ENCODE measurements around the gene ERC2.

The ERC2 gene

GRCh38 chr3:56052188-56052587, 416.1 kb downstream of the ERC2 start:
- DNase-seq (ENCODE audit: extremely low read depth, low read depth), result no peak
- H3K4me3 ChIP-seq (replicated peaks; ENCODE audit: low read depth, low read length), result no peak overlapping the region
- no peak for TF ChIP-seq CTCF (IDR thresholded peaks at IDR 0.05; ENCODE audit: low read depth, low read length, missing control alignments)

GRCh38 chr3:56051052-56051451, 417.2 kb downstream of the ERC2 start:
- TF ChIP-seq CTCF (IDR thresholded peaks at IDR 0.05; ENCODE audit: low read depth, low read length, missing control alignments), result no peak
- no peak overlapping the region for H3K4me3 ChIP-seq (replicated peaks; ENCODE audit: low read depth, low read length)
- no peak for DNase-seq (ENCODE audit: extremely low read depth, low read depth)

- H3K4me3 ChIP-seq (replicated peaks; ENCODE audit: low read depth, low read length), result no peak overlapping the region
- TF ChIP-seq CTCF (IDR thresholded peaks at IDR 0.05; ENCODE audit: low read depth, low read length, missing control alignments), result no peak
- no peak for DNase-seq (ENCODE audit: extremely low read depth, low read depth)
These were observed 419.3 kb downstream of the ERC2 start for GRCh38 chr3:56048946-56049345.

- no peak for DNase-seq (ENCODE audit: extremely low read depth, low read depth)
- no peak for TF ChIP-seq CTCF (IDR thresholded peaks at IDR 0.05; ENCODE audit: low read depth, low read length, missing control alignments)
- no peak overlapping the region for H3K4me3 ChIP-seq (replicated peaks; ENCODE audit: low read depth, low read length)
These were observed 419.9 kb downstream of the ERC2 start for GRCh38 chr3:56048331-56048730.

- peak; percentile 40 for TF ChIP-seq CTCF (IDR thresholded peaks at IDR 0.05; ENCODE audit: low read depth, low read length, missing control alignments)
- DNase-seq (ENCODE audit: extremely low read depth, low read depth), result peak; percentile 38
- no peak overlapping the region for H3K4me3 ChIP-seq (replicated peaks; ENCODE audit: low read depth, low read length)
These were observed 425.8 kb downstream of the ERC2 start for GRCh38 chr3:56042326-56042951.

DNA sequence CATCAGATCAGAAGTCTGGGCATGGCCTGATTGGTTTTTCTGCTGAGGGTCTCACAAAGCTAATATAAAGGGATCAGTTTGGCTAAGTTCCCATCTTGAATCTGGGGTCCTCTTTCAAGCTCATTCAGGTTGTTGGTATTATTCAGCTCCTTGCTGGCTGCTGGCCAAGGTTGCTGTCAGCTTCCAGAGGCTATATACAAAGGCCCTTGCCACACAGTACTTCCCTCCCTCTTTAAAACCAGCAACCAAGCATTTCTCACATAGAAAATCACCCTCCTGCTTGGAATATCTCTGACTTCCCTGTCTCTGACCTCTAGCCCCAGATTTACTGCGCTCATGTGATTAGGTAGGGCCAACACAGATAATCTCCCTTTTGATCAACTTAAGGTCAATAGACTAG, 442.9 kb downstream of the ERC2 start:
- no peak for TF ChIP-seq CTCF (IDR thresholded peaks at IDR 0.05; ENCODE audit: low read depth, low read length, missing control alignments)
- DNase-seq (ENCODE audit: extremely low read depth, low read depth), result no peak
- no peak overlapping the region for H3K4me3 ChIP-seq (replicated peaks; ENCODE audit: low read depth, low read length)

- TF ChIP-seq CTCF (IDR thresholded peaks at IDR 0.05; ENCODE audit: low read depth, low read length, missing control alignments), result no peak
- H3K4me3 ChIP-seq (replicated peaks; ENCODE audit: low read depth, low read length), result no peak overlapping the region
- DNase-seq (ENCODE audit: extremely low read depth, low read depth), result no peak
These were observed 444.7 kb downstream of the ERC2 start for GRCh38 chr3:56023546-56023945.
